ENCODE measurements around the gene EFNA3. TPM values are rescaled to one million over a fixed set of nuclear protein-coding genes. Genes with fewer than 3 reads are reported as not detected.

The EFNA3 gene
- total RNA-seq, 1 donor from 2014 or later: 9.0 TPM

- Mint-ChIP-seq H3K27me3 (peaks cover 19% of the 10 kb centered on the region), H3K27ac (peak within 1 kb of the TSS; percentile 30)
Observed at GRCh38 chr1:155033524-155033923, 45.1 kb upstream of the EFNA3 start, which contains the start of the genes DCST1 and DCST2. DCST1 (plus strand) TSS chr1:155033824; CDS start chr1:155034037, 213 bp downstream. DCST2 (minus strand) TSS chr1:155033781; CDS start chr1:155033701, 80 bp downstream.

GRCh38 chr1:155034318-155035208 is 44.1 kb upstream of the EFNA3 start:
- H3K27me3 Mint-ChIP-seq: peaks cover 16% of the 10 kb centered on the region
- peaks cover 3% of the 10 kb centered on the region for H3K4me1 Mint-ChIP-seq (ENCODE audit: low read depth)
- H3K4me3 Mint-ChIP-seq (ENCODE audit: low read depth): no peak overlapping the region
- DNase-seq (ENCODE audit: low spot score, unreplicated experiment): no peak
- H3K27ac Mint-ChIP-seq: peak overlapping the region; percentile 30
- TF ChIP-seq CTCF (IDR thresholded peaks at IDR 0.05; ENCODE audit: unreplicated experiment): no peak
- H3K9me3 Mint-ChIP-seq (ENCODE audit: low read depth): no peaks in the 10 kb centered on the region
- H3K36me3 Mint-ChIP-seq (ENCODE audit: insufficient read depth): no peaks in the 10 kb centered on the region

More at GRCh38 chr1:155033524-155033923, 45.1 kb upstream of the EFNA3 start, which contains the start of the genes DCST1 and DCST2:
- TF ChIP-seq CTCF (IDR thresholded peaks at IDR 0.05; ENCODE audit: unreplicated experiment): no peak
- Mint-ChIP-seq H3K4me1 (ENCODE audit: low read depth) (peaks cover under 1% of the 10 kb centered on the region), H3K9me3 (ENCODE audit: low read depth) (no peaks in the 10 kb centered on the region), H3K4me3 (ENCODE audit: low read depth) (no peak within 1 kb of the TSS), H3K36me3 (ENCODE audit: insufficient read depth) (no peaks in the 10 kb centered on the region)
- no peak for DNase-seq (ENCODE audit: low spot score, unreplicated experiment)

- no peak for TF ChIP-seq CTCF (IDR thresholded peaks at IDR 0.05; ENCODE audit: unreplicated experiment)
Observed at GRCh38 chr1:155035936-155036335, 42.7 kb upstream of the EFNA3 start.

GRCh38 chr1:155037043-155037442 is 41.6 kb upstream of the EFNA3 start:
- Mint-ChIP-seq H3K4me1 (ENCODE audit: low read depth) (peaks cover 3% of the 10 kb centered on the region), H3K27ac (no peak overlapping the region), H3K36me3 (ENCODE audit: insufficient read depth) (no peaks in the 10 kb centered on the region), H3K4me3 (ENCODE audit: low read depth) (no peak overlapping the region), H3K27me3 (peaks cover 19% of the 10 kb centered on the region), H3K9me3 (ENCODE audit: low read depth) (no peaks in the 10 kb centered on the region)
- DNase-seq (ENCODE audit: low spot score, unreplicated experiment): no peak
- no peak for TF ChIP-seq CTCF (IDR thresholded peaks at IDR 0.05; ENCODE audit: unreplicated experiment)

More at GRCh38 chr1:155035936-155036335, 42.7 kb upstream of the EFNA3 start:
- peaks cover 18% of the 10 kb centered on the region for H3K27me3 Mint-ChIP-seq
- no peaks in the 10 kb centered on the region for H3K9me3 Mint-ChIP-seq (ENCODE audit: low read depth)
- no peak overlapping the region for H3K27ac Mint-ChIP-seq
- no peak for DNase-seq (ENCODE audit: low spot score, unreplicated experiment)
- H3K4me3 Mint-ChIP-seq (ENCODE audit: low read depth): no peak overlapping the region
- H3K36me3 Mint-ChIP-seq (ENCODE audit: insufficient read depth): no peaks in the 10 kb centered on the region
- H3K4me1 Mint-ChIP-seq (ENCODE audit: low read depth): peaks cover 3% of the 10 kb centered on the region

GRCh38 chr1:155037851-155038441 is 40.7 kb upstream of the EFNA3 start:
- H3K27ac Mint-ChIP-seq: no peak overlapping the region
- DNase-seq (ENCODE audit: low spot score, unreplicated experiment): no peak
- no peak for TF ChIP-seq CTCF (IDR thresholded peaks at IDR 0.05; ENCODE audit: unreplicated experiment)
- H3K36me3 Mint-ChIP-seq (ENCODE audit: insufficient read depth): no peaks in the 10 kb centered on the region
- H3K9me3 Mint-ChIP-seq (ENCODE audit: low read depth): no peaks in the 10 kb centered on the region
- peaks cover 3% of the 10 kb centered on the region for H3K4me1 Mint-ChIP-seq (ENCODE audit: low read depth)
- H3K4me3 Mint-ChIP-seq (ENCODE audit: low read depth): no peak overlapping the region
- peaks cover 23% of the 10 kb centered on the region for H3K27me3 Mint-ChIP-seq
